ENCODE measurements around the gene PPP1R16B. TPM values are rescaled to one million over a fixed set of nuclear protein-coding genes. Genes with fewer than 3 reads are reported as not detected.

Gene PPP1R16B
- total RNA-seq, 1 donor from 2014 or later = 6.4 TPM

DNA sequence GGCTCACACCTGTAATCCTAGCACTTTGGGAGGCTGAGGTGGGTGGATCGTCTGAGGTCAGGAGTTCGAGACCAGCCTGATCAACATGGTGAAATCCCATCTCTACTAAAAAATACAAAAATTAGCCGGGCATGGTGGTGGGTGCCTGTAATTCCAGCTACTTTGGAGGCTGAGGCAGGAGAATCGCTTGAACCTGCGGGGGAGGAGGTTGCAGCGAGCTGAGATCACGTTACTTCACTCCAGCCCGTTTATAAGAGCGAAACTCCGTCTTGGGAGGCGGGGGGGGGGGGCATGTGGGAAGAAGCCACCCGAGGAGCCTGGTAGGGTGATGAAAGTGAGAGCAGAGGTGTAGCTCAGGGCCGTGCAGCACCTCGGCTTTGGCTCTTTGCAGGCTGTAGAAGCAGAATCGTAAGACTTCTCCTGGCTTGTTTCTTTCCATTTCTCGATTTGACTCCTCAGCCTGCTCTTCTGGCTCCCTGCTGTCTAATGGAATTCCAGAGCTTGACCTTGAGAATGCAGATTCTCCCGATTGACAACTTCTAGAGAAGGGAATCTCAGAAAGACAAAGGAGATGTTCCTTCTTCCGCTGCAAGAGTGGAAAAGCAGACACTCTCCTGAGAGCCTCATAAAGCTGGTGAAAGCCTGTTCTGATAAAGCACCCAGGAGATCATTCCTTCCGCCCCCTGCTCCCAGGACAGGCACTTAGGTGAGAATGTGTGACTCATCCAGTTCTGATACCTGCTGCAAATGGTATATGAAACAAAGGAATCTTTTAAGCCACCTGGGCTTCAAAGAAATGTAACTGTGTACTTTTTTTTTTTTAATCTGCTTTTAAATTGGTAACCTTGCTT is 26.0 kb upstream of the PPP1R16B start:
- TF ChIP-seq POLR2A (IDR thresholded peaks at IDR 0.05) (no peak), POLR2AphosphoS5 (IDR thresholded peaks at IDR 0.05; ENCODE audit: insufficient read depth in 1 of 2, low read depth in 1 of 2) (no peak)
- TF ChIP-seq, protein P1, sequence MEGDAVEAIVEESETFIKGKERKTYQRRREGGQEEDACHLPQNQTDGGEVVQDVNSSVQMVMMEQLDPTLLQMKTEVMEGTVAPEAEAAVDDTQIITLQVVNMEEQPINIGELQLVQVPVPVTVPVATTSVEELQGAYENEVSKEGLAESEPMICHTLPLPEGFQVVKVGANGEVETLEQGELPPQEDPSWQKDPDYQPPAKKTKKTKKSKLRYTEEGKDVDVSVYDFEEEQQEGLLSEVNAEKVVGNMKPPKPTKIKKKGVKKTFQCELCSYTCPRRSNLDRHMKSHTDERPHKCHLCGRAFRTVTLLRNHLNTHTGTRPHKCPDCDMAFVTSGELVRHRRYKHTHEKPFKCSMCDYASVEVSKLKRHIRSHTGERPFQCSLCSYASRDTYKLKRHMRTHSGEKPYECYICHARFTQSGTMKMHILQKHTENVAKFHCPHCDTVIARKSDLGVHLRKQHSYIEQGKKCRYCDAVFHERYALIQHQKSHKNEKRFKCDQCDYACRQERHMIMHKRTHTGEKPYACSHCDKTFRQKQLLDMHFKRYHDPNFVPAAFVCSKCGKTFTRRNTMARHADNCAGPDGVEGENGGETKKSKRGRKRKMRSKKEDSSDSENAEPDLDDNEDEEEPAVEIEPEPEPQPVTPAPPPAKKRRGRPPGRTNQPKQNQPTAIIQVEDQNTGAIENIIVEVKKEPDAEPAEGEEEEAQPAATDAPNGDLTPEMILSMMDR (IDR thresholded peaks at IDR 0.05) = no peak
- Histone ChIP-seq H3K27ac (no peak overlapping the region), H3K4me1 (no peaks in the 10 kb centered on the region), H3K4me3 (no peak overlapping the region), H3K9me3 (no peaks in the 10 kb centered on the region), H3K27me3 (no peaks in the 10 kb centered on the region), H3K36me3 (peaks cover 0 to 4% of the 10 kb centered on the region in 2 donors)
- intact Hi-C loops (cut with DNase I) = no loop called here
- no peak for DNase-seq (ENCODE audit: extremely low spot score in 2 of 2)

DNA sequence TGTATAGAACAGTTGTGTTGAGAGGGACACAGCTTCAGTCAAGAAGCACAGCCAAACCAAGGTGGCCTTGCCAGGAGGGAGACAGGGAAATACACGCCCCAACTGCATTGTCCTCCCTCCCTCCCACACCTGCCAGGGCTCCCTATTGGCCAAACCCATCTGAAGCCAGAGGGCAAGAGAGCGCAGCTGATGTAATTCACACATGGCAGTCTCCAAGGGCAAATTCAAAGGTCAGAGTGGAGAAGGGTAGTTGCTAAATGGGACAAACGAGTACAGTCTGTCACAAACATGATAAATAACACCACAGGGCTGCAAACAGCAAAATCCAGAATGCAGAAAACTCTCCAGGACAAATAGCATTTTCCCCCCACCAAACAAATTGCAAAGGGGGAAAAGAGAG is 23.2 kb upstream of the PPP1R16B start:
- intact Hi-C loops (cut with DNase I) = no loop called here
- H3K4me1 ChIP-seq = no peaks in the 10 kb centered on the region
- no peak for DNase-seq (ENCODE audit: extremely low spot score in 2 of 2)
- H3K27me3 ChIP-seq = no peaks in the 10 kb centered on the region
- H3K27ac ChIP-seq = no peak overlapping the region
- TF ChIP-seq, protein P1 (IDR thresholded peaks at IDR 0.05) = no peak
- no peak for TF ChIP-seq POLR2AphosphoS5 (IDR thresholded peaks at IDR 0.05; ENCODE audit: insufficient read depth in 1 of 2, low read depth in 1 of 2)
- no peak for TF ChIP-seq POLR2A (IDR thresholded peaks at IDR 0.05)
- no peak overlapping the region for H3K4me3 ChIP-seq
- no peaks in the 10 kb centered on the region for H3K36me3 ChIP-seq
- H3K9me3 ChIP-seq = no peaks in the 10 kb centered on the region

DNA sequence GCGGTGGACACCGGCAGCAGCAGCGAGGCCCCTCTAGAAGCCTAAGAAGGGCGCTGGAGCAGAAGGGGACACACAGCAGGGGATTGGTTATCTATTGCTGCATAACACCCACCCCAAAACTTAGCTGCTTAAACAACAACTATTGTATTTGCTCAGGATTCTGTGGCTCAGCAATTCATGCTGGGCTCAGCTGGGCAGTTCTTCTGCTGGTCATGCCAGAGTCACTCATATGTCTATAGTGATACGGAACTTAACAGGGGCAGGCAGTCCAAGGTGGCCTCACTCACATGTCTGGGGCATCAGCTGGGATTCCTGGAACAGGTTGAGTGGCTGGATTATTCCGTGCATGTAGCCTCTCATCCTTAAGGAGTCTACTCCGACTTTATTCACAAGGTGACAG is 17.6 kb upstream of the PPP1R16B start:
- TF ChIP-seq POLR2A (IDR thresholded peaks at IDR 0.05) = no peak
- TF ChIP-seq POLR2AphosphoS5 (IDR thresholded peaks at IDR 0.05; ENCODE audit: insufficient read depth in 1 of 2, low read depth in 1 of 2) = no peak
- TF ChIP-seq, protein P1 (IDR thresholded peaks at IDR 0.05) = no peak
- Histone ChIP-seq H3K27ac (no peak overlapping the region), H3K36me3 (no peaks in the 10 kb centered on the region), H3K27me3 (no peaks in the 10 kb centered on the region), H3K4me1 (no peaks in the 10 kb centered on the region), H3K9me3 (no peaks in the 10 kb centered on the region), H3K4me3 (no peak overlapping the region)
- DNase-seq (ENCODE audit: extremely low spot score in 2 of 2) = no peak
- intact Hi-C loops (cut with DNase I) = no loop called here

DNA sequence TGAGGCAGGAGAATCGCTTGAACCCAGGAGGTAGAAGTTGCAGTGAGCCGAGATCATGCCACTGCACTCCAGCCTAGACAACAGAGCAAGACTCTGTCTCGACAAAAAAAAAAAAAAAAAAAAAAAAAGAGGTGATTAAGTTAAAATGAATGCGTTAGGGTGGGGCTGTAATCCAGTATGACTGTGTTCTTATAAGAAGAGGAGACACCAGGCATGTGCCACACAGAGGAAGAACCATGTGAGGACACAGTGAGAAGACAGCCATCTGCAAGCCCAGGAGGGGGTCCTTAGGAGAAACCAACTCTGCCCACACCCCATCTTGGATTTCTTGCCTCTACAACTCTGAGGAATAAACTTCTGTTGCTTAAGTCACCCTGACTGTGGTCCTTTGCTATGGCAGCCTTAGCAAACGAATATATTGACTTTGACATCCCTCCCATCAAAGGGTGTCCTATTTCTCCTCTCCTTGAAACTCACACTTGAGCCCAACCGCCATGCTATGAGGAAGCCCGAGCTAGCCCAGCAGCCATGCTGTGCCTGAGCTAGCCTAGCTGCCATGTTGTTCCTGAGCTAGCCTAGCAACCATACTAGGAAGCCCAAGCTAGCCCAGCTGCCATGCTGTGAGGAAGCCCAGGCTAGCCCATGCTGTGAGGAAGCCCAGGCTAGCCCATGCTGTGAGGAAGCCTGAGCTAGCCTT is 15.8 kb upstream of the PPP1R16B start:
- no peak for TF ChIP-seq POLR2AphosphoS5 (IDR thresholded peaks at IDR 0.05; ENCODE audit: insufficient read depth in 1 of 2, low read depth in 1 of 2)
- TF ChIP-seq, protein P1 (IDR thresholded peaks at IDR 0.05) = no peak
- TF ChIP-seq POLR2A (IDR thresholded peaks at IDR 0.05) = no peak
- Histone ChIP-seq H3K27me3 (no peaks in the 10 kb centered on the region), H3K27ac (no peak overlapping the region), H3K4me1 (no peaks in the 10 kb centered on the region), H3K9me3 (no peaks in the 10 kb centered on the region), H3K36me3 (no peaks in the 10 kb centered on the region), H3K4me3 (no peak overlapping the region)
- intact Hi-C loops (cut with DNase I) = no loop called here
- DNase-seq (ENCODE audit: extremely low spot score in 2 of 2) = no peak

All from vagina (tissue), 2 donors.